GM18861 (cell line): ENCODE measurements around the gene SLC26A1.
"Not testable (repeated sequence)": the region's sequence is repeated elsewhere in the genome, so short reads cannot be mapped to it uniquely, and the experiment has no call there.

ENCODE experiments used
- ATAC-seq: cut with Tn5 transposase; IDR thresholded peaks from one replicate; pipeline ENCODE4 v1.9.1; 2021; ENCODE audit not compliant: unreplicated experiment

The SLC26A1 gene

DNA sequence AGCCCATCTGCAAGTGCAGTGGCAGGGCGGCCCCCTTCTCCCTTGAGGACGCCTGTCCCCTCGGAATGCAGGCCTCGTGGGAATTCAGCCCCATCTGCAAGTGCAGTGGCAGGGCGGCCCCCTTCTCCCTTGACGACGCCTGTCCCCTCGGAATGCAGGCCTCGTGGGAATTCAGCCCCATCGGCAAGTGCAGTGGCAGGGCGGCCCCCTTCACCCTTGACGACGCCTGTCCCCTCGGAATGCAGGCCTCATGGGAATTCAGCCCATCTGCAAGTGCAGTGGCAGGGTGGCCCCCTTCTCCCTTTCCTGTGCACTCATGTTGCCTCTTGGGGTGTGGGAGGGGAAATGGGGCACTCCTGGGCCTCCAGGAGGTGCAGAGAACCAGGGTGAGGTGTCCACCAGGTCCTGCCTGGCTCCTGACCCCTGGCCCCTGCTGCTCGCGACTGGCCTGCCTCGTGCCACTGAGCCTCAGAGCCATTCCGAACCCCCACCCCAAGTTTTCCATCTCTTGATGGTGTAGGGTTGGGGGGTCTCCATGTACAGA lies 6.8 kb upstream of the SLC26A1 start:
- ATAC-seq: no peak

DNA sequence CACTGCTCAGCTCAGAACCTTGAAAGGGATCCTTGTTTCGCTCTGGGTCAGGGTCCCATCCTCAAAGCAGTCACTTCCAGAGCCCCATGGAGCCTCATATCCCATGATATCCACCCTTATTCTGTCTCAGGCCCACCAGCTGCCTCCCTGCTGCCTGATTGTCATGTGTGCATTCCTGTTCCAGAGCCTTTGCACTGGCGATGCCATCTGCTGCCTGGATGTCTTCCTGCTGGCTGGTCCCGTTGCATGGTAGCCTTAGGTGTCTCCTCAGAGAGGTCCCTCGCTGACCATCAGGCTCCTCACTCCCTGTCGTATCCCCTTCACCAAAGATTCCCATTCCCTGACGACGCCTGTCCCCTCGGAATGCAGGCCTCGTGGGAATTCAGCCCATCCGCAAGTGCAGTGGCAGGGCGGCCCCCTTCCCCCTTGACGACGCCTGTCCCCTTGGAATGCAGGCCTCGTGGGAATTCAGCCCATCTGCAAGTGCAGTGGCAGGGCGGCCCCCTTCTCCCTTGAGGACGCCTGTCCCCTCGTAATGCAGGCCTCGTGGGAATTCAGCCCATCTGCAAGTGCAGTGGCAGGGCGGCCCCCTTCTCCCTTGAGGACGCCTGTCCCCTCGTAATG lies 6.1 kb upstream of the SLC26A1 start:
- not testable (repeated sequence) for ATAC-seq

DNA sequence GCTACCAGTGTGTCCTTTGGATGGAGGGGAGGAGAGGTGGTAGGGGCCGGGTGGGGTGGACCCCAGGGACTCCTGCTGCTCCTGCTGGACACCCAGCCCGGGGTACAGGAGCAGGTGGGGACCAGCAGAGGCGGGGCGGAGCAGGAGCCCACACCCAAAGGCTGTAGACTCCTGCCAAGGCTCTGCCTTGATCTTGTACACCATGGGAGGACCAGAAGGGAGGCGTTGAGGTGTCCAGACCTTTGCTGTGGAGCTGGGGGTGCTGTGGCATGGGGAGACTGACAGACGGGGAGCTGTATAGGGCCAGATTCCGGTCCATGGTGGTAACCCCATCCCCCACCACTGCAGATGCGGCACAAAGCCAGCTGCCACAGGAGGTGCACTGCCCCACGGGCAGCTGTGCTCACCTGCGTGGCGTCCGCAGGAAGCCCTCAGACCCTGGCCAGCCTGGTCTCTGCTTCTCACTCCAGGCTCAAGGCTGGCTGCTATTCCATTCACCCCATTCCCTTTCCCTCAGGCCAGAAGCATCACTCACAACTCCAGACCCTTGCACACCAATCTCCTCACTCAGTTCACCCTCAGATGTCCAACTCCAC lies 5.0 kb upstream of the SLC26A1 start:
- ATAC-seq: no peak

DNA sequence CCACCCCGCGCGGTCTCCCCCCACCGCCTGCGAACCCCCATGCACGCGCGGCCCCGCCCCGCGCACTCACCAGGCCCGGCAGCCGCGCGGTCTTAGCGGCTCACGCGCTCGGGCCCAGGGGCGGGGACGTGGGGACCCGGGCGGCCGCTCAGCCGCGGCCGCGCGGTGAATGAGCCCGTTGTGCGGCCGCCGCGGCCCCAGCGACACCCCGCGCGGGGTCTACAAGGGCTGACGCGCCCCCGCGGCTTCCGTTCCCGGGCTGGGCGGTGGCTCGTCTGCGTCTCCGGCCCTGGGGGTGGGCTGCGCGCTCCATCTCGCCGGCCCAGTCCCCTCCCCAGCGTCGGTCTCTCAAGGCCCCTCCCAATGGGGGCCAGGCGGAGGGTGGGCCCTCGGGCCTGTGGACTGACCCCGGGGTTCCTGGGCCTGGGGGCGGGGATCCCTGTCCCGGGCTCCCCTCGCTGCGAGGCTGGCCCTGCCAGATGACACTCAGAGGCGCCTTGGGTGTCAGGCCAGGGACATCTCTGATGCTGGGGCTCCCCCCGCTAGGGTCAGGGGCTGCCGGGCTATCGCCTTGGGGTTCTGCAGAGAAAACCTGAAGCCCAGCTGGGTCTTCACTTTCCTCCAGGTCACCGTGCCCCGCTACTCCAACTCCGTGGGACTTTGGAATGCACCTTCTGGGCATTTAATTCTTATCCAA lies 4.3 kb upstream of the SLC26A1 start:
- no peak for ATAC-seq

DNA sequence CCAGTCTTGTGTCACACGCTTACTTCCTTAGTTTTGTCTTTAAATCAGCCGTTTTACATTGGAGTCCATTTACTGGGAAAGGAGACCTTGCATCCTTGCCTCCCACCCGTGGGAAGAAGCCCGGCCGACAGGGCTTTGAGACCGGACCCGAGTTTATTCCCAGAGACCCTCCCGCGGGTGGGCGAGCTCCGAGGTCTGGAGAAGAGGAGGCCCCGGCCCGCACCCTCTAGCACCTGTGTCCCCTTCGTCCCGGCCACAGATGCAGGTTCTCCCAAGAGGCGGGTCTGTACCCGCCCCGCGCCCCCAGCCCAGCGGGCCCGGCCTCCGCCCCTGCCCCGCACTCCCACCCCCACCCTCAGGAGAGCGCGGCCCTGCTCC lies 3.8 kb upstream of the SLC26A1 start:
- no peak for ATAC-seq

DNA sequence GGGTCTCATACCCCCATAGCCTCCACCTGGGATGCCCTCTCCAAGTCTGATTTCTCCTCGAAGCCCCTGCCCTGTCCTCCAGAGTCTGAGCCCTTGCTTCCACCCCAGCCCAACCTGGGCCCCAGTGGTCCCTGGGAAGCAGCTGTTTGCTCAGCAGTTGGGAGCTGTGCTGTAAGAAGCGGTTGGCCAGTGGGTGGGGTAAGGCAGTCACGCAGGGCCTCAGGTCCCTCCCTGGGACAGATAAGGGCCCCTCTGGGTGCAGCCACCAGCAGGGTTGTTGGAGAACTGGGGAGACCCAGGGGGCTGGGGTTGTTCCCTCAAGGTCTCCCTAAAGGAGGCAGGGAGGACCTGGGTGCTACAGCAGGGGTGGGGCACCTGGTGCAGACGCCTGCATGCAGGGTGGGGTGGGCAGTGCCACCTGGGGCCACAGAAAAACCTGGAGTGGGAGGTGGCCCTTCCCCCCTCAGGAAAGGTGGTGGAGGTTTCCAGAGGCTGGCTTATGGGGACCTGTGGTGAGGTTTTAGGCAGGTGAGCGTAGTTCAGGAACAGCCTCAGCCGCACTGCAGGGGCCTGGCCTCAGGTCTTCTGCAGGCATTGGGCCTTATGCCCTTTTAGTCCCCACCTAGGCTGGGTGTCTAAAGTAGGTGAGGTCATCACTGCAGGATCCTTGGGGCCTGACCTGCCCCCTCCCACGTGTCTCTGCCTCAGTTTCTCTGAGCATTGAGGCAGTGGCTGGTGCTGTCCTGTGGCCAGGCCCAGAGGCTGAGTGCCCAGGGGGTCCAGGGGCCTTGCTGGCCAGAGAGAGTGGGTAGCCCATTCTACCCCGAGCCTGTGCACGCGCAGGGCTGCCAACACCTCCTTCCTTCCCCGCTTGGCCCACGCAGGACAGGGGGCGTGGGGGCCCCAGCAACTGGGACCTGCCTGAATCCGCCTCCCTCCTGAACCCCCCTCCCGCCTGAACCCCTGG lies 3.1 kb upstream of the SLC26A1 start:
- no peak for ATAC-seq

DNA sequence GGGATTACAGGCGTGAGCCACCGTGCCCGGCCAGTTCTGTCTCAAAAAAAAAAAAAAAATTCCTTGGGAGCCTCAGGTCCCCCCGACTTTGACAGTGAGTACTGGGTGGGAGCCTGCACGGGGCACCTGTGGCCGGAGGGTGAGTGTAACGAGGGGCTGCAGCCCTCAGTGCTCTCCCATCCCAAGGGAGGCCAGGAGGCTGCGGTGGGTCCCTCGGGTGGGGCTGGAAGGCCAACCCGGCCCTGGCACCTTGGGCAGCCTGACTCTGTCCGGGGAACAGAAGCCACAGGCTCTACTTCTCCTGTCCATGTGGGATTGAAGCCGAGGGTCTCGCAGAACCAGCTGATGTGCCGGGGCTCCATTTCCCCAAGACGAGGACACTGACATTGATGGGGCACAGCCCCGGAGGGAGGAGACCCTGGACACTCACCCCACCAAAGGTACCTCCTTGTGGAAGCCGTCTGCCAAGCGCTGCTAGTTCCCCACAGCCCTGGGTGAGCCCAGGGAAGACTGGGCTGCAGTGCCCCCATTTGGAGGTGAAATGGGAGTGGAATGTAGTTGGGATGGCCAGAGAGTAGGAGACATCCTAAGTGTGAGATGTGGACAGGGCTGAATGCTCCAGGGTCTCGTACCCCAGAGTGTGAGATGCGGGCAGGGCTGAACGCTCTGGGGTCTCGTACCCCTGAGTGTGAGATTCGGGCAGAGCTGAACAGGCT lies 2.3 kb upstream of the SLC26A1 start:
- ATAC-seq: no peak

DNA sequence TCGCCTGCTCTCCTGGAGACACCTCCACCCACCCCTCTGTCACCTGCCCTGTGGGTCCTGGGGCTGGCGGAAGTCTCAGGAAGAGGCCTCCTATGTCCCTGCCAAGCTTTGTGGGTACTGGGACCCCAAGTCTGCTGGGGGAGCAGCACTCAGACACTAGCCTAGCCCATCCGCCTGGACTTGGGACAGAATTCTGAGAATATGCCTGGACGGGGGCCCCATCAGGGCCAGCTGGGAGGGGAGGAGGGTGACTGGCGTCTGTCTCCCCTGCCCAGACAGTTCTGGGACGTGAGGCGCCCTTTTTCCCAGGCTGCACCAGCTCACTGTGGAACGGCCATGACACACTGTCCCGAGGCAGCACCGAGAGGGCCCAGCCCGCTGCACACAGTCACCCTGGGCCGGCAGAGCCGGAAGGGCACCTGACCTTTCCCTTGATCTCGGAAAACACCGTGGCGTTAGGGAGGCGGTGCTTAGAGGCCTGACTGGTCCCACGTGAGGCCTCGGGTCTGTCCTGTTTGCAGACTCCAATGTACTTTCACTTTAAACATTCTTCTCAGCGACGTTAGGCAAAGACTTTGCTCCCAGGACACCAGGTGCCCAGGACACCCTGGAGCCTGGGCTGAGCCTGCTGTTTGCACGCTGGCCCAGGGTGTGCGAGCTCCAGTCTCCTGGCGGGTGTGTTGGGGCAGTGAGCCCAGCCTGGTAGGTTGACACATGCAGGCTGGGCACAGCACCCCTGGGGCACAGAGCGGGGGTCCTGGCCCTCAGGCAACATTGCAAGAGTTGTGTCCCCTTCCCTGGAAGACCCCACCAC lies 700 bp downstream of the SLC26A1 start:
- no peak for ATAC-seq

DNA sequence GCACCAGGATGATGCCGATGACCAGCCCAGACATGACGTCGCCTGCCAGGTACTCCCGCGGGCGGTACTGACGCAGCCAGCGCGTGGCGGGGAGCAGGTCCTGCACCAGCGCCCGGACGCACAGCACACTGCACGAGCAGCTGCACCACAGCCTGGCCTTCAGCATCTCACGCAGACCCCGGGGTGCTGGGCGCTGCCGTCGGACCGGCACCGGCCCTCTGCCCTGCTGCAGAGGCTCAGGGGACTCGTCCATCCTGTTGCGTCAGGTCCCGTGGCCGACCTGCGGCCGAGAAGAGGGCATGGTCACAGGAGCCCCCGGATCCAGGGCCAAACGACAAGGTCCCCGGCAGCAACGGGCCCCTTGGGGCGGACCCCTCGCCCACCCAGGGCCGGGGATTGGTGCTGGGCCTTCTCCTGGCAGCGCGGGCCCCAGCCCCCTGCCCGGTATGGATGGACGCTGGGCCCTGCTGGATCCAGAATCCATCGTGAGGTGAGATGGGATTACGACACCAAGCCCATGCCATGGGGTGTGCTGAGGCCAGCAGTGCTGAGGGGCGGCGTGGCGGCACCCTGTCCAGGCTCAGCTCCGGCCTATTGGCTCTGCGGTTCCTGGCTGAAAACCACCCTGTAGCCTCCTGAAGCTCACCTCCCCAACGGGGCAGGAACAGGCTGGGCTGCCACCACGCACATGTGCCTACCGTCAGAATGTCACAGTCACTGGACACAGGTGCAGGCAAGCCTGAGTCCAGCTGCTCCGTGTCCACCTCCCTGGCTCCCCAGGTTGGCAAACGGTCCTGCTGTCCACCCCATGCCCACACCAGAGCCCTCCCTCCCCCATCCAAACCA lies 1.5 kb downstream of the SLC26A1 start:
- no peak for ATAC-seq

DNA sequence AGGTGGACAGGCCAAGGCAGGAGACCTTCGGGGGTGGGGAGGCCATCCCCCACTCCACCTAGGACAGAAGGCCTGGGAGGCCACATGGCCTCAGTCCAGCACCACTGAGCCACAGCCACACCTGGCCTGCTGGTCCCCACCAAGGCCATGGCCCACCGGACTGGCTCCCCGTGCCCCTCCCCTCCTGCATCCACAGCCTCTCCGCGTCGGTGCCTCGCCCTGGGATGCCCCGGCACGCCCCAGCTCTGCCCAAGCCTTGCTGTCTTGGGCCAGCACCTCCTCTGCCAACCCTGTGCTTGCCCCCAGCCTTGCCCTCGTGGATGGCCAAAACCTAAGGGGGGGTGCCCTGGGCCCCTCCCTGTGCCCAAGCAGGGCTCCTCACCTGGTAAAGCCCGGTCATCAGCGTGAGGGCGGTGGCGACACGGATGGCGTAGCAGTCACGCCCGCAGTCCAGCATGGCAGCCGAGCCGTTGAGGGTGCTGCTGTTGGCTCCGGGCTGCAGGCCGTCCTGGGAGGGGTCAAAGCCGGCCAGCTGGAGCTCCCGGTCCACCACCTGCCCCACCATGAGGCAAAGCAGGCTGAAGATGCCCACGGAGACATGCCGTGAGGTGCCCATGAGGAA lies 2.3 kb downstream of the SLC26A1 start:
- no peak for ATAC-seq

DNA sequence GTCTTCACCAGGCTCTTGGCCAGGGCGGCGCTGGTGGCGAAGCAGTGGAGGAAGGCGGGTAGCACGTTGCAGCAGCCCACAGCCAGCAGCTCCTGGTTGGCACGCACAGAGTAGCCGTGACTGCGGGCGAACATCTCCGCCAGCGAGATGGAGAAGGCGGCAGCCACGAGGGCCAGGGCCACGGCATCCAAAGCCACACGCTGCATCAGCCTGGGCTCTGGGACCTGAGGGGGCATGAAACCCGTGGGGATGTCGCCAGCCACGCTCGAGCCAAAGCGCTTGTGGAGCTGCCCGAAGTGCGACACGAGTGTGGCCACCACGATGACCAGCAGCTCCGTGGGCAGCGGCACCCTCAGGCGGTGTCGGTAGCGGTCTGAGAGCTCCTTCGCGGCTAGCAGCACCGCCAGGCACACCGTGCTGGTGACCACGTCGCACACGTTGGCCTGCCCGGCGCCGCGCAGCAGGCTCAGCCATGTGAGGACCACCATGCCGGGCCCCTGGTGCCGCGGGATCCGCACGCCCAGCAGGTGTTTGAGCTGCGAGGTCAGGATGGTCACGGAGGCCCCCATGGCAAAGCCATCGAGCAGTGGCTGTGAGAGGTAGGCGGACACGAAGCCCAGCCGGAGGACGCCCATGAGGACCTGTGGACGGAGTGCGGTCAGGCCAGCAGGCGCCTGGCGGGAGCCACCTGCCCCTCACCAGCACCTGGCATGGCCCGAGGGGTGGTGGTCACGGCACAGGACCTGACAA lies 3.3 kb downstream of the SLC26A1 start:
- ATAC-seq: no peak

DNA sequence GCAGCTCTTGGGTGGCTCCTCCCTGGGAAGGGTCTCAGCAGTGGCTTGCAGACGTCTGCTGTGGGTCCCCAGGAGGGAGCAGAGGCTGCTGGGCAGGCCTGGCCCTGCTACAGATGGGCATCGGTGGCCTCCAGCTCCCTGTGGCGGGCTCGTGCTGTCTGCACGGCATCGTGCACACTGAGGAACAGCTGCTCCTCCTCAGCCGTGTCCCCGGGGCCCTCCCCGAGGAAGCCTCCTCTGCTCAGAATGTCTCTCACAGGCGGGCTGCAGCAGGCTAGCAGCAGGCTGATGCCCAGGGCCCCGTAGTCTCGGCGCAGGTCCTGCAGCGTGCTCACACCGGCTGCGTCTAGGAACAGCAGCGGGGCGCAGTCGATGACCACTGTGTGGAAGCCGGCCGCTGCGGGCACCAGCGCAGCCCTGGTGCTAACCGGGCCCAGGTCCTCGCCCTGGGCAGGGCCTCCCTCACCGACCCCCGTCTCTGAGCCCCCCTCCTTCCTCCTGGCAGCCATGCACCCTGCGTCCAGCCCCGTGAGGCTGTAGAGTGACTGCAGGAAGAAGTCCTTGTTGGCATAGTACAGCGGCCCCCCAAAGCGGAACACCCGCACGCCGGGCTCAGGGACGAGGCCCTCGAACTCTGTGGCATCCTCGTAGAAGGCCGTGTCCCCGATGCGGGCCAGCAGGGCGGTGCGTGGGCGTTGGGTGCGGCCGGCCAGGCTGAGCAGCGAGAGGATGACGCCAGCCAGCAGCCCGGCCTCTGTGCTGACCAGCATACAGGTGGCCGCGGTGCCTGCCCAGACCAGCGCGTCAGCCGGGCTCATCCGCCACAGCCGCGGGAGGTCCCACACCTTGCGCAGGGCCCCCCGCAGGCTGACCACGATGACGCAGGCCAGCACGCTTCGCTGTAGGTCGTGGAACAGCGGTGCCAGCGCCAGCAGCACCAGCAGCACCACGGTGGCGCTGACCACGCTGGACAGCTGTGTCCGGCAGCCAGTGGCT lies 4.2 kb downstream of the SLC26A1 start:
- no peak for ATAC-seq

DNA sequence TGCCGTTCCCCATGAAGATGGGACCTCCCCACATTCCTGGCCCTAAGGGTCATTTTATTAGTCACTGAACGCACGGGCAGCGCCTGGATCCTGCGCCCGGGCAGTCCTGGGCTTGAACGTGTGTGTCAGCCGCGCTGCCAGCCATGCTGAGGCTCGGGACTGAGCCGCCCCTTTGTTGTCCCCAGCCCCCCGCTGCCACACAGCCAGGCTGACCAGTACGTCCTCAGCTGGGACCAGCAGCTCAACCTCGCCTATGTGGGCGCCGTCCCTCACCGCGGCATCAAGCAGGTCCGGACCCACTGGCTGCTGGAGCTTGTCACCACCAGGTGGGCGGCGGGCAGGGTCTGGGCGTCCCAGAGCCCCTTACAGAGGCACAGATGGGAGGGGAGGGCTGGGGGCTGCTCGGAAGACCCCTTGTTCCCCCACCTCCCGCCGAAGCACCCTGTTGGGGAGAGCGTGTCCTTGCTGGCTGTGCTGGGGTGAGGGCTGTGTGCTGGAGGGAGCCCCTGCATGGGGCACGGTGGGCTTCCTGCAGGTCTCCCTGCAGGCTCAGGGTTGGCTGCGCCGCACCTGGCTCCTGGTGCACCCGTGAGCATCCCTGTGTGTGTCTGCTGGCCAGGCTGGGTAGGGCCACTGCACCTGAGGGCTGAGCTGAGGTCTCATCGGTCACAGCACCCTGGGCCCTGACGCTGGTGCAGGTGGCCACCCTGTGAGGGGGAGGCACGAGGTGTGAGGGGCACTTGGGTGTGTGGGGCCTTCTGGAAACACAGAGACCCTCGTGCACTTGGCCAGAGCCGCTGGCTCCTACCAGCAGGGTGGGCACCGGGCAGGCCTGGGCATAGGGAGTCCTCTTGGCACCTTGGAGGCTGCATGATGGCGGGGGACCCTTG lies 5.3 kb downstream of the SLC26A1 start:
- ATAC-seq: no peak

DNA sequence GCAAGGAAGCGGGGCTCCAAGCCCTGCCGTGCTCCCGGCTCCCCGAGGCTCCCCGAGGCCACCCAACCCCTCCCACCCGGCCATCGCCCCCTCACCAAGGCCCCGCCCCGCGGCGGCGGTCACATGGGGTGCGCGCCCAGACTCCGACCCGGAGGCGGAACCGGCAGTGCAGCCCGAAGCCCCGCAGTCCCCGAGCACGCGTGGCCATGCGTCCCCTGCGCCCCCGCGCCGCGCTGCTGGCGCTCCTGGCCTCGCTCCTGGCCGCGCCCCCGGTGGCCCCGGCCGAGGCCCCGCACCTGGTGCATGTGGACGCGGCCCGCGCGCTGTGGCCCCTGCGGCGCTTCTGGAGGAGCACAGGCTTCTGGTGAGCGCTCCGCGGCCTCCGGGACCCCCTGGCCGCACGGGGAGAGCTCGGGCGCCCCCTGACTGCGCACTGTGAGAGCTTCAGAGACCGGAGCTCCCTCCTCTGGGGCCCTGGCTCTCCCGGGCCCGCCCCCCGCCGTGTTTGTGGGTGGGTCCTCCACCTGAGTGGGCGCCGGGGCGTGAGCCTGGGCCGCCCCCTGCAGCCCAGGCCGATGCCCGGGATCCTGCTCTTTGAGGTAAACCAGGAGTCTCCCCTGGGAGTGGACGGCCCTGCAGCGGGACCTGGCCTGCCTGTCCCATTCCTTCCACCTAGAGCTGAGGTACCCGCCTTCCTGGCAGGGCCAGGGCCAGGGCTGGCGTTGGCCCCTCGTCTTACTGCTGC lies 6.2 kb downstream of the SLC26A1 start, which contains the start of gene IDUA:
TSS of gene IDUA (plus strand) at position 166 of the 745 bp plus-strand sequence. CDS start at position 207, 41 bp downstream.
- ATAC-seq: peak; percentile 61
